Cardiac muscle cell (in vitro differentiated cells and primary cell): ENCODE results near the gene ADAMTS16. TPM values are rescaled to one million over a fixed set of nuclear protein-coding genes. Genes with fewer than 3 reads are reported as not detected.

Source experiments
- DNase-seq, 2 donors: peaks; one replicate each; pipeline versions ENCODE4 v3.0.0 to v3.0.0-alpha.2; 2010 to 2017; ENCODE audit warnings: low read depth in 1 of 2, low spot score in 1 of 2
- H3K27ac ChIP-seq: fragments of 200-600 bp; sonication (generic); 2 replicates; pipeline ENCODE4 v1.5.1; 2016
- H3K27me3 ChIP-seq: fragments of 200-600 bp; sonication (generic); 2 replicates; pipeline ENCODE4 v1.6.0; 2016; ENCODE audit warnings: control low read depth
- H3K36me3 ChIP-seq: fragments of 200-600 bp; sonication (generic); 2 replicates; pipeline ENCODE4 v1.5.1; 2016; ENCODE audit warnings: control low read depth
- H3K4me1 ChIP-seq: fragments of 200-600 bp; sonication (generic); 2 replicates; pipeline ENCODE4 v1.8.1; 2017; ENCODE audit warnings: low read depth, mild to moderate bottlenecking, mixed run types
- H3K4me3 ChIP-seq: fragments of 200-600 bp; sonication (generic); 2 replicates; pipeline ENCODE4 v1.5.1; 2016; ENCODE audit warnings: mild to moderate bottlenecking
- H3K9me3 ChIP-seq: fragments of 200-600 bp; sonication (generic); 2 replicates; pipeline ENCODE4 v1.5.1; 2017; ENCODE audit warnings: low read depth, mild to moderate bottlenecking, control low read depth
- CTCF ChIP-seq: IDR thresholded peaks from 2 replicates; pipeline ENCODE4 v1.5.1; 2012; ENCODE audit warnings: low read depth, mild to moderate bottlenecking, low read length
- polyA plus RNA-seq: library from polyadenylated mRNA; unstranded; fragments of >200 nt; fragmentation: Nextera tagmentation; extraction: Ambion mirVana; gene quantifications from 2 replicates; pipeline ENCODE4 v1.2.1, GENCODE V29; 2016
- total RNA-seq: library from RNA; depleted of rRNA; stranded (reverse); fragments of >200 nt; gene quantifications from 2 replicates; pipeline ENCODE4 v1.2.3, GENCODE V29; 2016

ADAMTS16 gene
- total and polyA plus RNA-seq, 2 experiments from 2014 or later = not detected

GRCh38 chr5:5258564-5258963 is 118.4 kb downstream of the ADAMTS16 start:
- TF ChIP-seq CTCF = no peak
- DNase-seq = no peak
- no peaks in the 10 kb centered on the region for H3K36me3 ChIP-seq

GRCh38 chr5:5264727-5265126 is 124.6 kb downstream of the ADAMTS16 start:
- Histone ChIP-seq H3K27me3 (no peaks in the 10 kb centered on the region), H3K4me3 (no peak overlapping the region), H3K27ac (no peak overlapping the region), H3K36me3 (no peaks in the 10 kb centered on the region), H3K4me1 (no peaks in the 10 kb centered on the region), H3K9me3 (no peaks in the 10 kb centered on the region)
- DNase-seq = no peak
- TF ChIP-seq CTCF = no peak

More at GRCh38 chr5:5258564-5258963, 118.4 kb downstream of the ADAMTS16 start:
- Histone ChIP-seq H3K9me3 (no peaks in the 10 kb centered on the region), H3K27ac (no peak overlapping the region), H3K4me1 (no peaks in the 10 kb centered on the region), H3K27me3 (no peaks in the 10 kb centered on the region), H3K4me3 (no peak overlapping the region)

GRCh38 chr5:5266297-5266696 is 126.2 kb downstream of the ADAMTS16 start:
- no peak for TF ChIP-seq CTCF
- H3K36me3 ChIP-seq = no peaks in the 10 kb centered on the region
- no peaks in the 10 kb centered on the region for H3K9me3 ChIP-seq
- no peak for DNase-seq
- H3K4me3 ChIP-seq = no peak overlapping the region
- H3K4me1 ChIP-seq = no peaks in the 10 kb centered on the region
- H3K27me3 ChIP-seq = no peaks in the 10 kb centered on the region
- no peak overlapping the region for H3K27ac ChIP-seq

- Histone ChIP-seq H3K4me3 (no peak overlapping the region), H3K27me3 (no peaks in the 10 kb centered on the region), H3K4me1 (no peaks in the 10 kb centered on the region), H3K27ac (no peak overlapping the region), H3K9me3 (no peaks in the 10 kb centered on the region), H3K36me3 (no peaks in the 10 kb centered on the region)
- TF ChIP-seq CTCF = no peak
- DNase-seq = no peak
Measured at GRCh38 chr5:5270161-5270560, 130.0 kb downstream of the ADAMTS16 start.

- TF ChIP-seq CTCF = no peak
- DNase-seq = peak; percentile 12 to 90
- Histone ChIP-seq H3K9me3 (no peaks in the 10 kb centered on the region), H3K4me1 (no peaks in the 10 kb centered on the region), H3K27me3 (no peaks in the 10 kb centered on the region), H3K4me3 (no peak overlapping the region), H3K36me3 (no peaks in the 10 kb centered on the region), H3K27ac (no peak overlapping the region)
Measured at GRCh38 chr5:5270958-5271785, 131.0 kb downstream of the ADAMTS16 start.
